ENCODE measurements around the gene KIR3DL2.

DNA sequence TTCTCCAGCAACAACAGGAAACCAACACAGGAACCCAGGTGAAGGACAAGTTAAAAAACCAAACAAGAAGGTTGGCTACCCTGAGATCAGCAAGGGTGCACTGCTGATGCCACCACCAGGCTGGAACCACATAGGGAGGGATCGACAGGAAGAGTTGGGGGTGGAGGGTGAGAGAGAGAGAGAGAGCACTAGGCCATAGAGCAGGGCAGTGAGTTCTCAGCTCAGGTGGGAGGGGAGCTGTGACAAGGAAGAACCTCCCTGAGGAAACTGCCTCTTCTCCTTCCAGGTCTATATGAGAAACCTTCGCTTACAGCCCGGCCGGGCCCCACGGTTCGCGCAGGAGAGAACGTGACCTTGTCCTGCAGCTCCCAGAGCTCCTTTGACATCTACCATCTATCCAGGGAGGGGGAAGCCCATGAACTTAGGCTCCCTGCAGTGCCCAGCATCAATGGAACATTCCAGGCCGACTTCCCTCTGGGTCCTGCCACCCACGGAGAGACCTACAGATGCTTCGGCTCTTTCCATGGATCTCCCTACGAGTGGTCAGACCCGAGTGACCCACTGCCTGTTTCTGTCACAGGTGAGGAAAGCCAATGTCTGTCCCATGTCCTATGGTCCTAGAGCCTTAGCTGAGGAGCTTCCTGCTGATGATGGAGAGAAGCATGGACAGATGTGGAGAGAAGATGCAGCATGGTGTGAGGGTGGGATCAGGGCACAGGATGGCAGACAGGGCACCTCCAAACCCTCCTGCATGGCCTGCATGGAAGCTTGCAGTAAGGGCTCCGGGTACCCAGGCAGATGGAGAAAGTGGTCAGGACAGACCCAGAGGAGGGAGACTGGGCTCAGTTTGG is 44.4 kb upstream of the KIR3DL2 start:
- TF ChIP-seq POLR2A (IDR thresholded peaks at IDR 0.05; ENCODE audit: low read length) (no peak), GATA1 (IDR thresholded peaks at IDR 0.05; ENCODE audit: low read depth, low read length) (no peak)

All from erythroblast (primary cell).